ENCODE data around the gene PLEKHN1.

PLEKHN1 gene

DNA sequence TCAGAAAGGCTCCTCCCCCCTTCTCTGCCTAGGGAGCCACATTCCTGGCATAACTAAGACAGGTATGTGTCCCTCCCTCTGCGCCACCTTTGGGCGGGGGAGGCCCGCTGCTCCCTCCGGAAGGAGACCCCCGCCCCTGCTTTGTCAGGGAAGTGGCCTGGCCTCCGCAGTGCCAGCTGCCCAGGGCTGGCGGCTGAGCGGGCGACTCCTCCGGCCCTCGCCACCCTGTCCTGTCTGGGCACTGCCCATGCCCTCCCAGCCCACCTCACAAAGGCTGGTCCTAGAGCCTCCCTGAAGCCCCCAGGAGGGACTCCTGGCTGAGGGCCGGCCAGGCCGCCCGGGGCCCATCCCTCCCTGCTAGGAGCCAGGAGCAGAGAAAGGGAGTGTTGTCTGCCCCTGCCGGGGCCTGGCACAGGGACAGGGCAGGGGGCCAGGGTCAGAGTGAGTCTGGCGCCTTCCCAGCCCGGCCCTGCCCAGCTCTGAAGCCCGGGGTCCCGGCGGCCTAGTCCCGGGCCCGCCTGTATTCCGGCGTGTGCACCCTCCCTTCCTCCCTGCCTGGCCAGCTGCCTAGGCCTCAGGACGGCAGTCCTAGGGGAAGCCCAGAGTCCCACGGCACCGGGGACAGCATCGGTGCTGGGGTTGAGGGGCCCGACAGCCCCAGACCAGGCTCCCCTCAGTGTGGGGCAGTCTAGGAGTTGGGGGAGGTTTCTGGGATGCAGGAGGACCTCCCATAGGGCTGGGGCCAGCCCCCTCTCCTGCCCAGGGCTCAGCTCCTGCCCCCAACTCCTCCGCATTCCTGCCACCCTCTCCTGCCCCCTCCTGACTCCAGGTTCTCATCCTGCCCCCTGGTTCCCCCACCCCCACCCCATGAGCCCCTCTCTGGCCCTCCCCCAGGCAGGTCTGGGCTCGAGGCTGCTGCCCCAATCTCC, 58.8 kb downstream of the PLEKHN1 start:
- in situ Hi-C loops (cut with HindIII; ENCODE audit: low sequenced_read_pairs), result no loop called here
- TF ChIP-seq, protein P1, sequence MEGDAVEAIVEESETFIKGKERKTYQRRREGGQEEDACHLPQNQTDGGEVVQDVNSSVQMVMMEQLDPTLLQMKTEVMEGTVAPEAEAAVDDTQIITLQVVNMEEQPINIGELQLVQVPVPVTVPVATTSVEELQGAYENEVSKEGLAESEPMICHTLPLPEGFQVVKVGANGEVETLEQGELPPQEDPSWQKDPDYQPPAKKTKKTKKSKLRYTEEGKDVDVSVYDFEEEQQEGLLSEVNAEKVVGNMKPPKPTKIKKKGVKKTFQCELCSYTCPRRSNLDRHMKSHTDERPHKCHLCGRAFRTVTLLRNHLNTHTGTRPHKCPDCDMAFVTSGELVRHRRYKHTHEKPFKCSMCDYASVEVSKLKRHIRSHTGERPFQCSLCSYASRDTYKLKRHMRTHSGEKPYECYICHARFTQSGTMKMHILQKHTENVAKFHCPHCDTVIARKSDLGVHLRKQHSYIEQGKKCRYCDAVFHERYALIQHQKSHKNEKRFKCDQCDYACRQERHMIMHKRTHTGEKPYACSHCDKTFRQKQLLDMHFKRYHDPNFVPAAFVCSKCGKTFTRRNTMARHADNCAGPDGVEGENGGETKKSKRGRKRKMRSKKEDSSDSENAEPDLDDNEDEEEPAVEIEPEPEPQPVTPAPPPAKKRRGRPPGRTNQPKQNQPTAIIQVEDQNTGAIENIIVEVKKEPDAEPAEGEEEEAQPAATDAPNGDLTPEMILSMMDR (IDR thresholded peaks at IDR 0.05; ENCODE audit: low read depth, low read length, missing control alignments), result no peak
- H3K4me3 ChIP-seq (ENCODE audit: low read depth, low read length), result peak overlapping the region; percentile 11
- DNase-seq (ENCODE audit: low read depth), result no peak
